NCI-H128 (cell line): ENCODE measurements around the gene GRIK4.

Experiments used
- DNase-seq: peaks from one replicate; lab custom pipeline; 2025; ENCODE audit not compliant: unreplicated experiment; lab: John Stamatoyannopoulos, UW

The GRIK4 gene

GRCh38 chr11:120794748-120795147 is 283.2 kb downstream of the GRIK4 start:
- no peak for DNase-seq

- DNase-seq: no peak
These were observed 283.6 kb downstream of the GRIK4 start for GRCh38 chr11:120795185-120795584.

DNA sequence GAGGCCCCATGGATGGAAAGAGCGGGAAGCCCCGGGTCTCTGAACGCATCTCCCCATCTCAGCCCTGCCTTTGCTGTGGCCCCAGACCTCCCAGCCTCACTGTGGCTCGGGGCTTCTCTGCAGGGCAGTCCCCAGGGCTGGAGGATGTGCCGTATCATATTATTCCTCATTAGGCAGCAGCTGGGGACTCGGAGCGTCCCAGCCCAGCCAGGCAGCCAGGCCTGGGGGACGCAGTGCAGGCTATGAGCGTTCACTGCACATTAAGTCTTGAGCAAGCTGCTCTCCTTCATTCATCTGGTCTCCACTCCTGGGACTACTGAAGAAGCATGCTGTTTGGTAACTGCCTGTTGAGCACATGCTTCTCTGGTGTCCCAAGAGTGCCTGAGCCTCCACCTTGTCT is 285.6 kb downstream of the GRIK4 start:
- no peak for DNase-seq

DNA sequence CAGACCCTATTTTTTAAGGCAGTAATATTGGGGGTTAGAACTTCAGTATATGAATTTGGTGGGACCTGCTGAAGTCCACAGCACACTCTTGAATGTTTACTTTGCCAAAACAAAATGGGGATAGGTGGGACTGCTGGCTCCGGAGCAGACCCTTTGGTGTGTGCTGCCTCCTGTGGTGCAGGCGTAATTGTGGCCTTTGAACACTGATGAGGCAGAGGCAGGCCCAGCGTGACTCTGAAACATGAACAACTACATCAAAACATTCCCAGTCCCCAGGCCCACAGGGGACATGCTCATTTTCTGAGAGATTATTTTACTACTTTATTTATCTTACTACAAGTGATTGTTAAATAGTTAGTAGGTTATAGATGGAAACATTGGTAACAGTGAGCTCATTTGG is 287.3 kb downstream of the GRIK4 start:
- no peak for DNase-seq

GRCh38 chr11:120800206-120800605 is 288.7 kb downstream of the GRIK4 start:
- no peak for DNase-seq

- peak; percentile 23 for DNase-seq
These were observed 290.5 kb downstream of the GRIK4 start for GRCh38 chr11:120801801-120802689.

GRCh38 chr11:120805960-120806555 is 294.5 kb downstream of the GRIK4 start:
- DNase-seq: no peak

GRCh38 chr11:120807414-120808150 is 296.0 kb downstream of the GRIK4 start:
- no peak for DNase-seq

GRCh38 chr11:120808616-120809050 is 297.1 kb downstream of the GRIK4 start:
- DNase-seq: no peak

GRCh38 chr11:120810251-120810650 is 298.7 kb downstream of the GRIK4 start:
- DNase-seq: no peak

GRCh38 chr11:120811199-120811598 is 299.7 kb downstream of the GRIK4 start:
- DNase-seq: no peak

DNA sequence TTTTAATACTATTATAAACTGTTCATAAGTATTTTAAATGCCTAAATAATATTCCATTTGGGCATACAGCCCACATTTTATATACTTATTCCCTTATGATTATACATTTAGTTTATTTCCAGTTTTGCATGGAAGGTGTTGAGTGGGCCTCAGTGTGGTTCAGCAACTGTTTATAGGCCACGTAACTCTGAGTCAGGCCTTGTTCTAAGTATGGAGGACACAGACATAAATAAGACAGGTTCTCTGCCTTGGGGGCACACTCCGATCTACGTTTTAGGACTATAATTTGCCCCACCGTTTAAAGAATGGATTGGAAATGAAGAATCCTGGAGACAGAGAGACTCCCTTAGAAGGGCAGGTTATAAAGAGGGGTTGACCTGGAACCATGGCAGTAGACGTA is 300.2 kb downstream of the GRIK4 start:
- no peak for DNase-seq

DNA sequence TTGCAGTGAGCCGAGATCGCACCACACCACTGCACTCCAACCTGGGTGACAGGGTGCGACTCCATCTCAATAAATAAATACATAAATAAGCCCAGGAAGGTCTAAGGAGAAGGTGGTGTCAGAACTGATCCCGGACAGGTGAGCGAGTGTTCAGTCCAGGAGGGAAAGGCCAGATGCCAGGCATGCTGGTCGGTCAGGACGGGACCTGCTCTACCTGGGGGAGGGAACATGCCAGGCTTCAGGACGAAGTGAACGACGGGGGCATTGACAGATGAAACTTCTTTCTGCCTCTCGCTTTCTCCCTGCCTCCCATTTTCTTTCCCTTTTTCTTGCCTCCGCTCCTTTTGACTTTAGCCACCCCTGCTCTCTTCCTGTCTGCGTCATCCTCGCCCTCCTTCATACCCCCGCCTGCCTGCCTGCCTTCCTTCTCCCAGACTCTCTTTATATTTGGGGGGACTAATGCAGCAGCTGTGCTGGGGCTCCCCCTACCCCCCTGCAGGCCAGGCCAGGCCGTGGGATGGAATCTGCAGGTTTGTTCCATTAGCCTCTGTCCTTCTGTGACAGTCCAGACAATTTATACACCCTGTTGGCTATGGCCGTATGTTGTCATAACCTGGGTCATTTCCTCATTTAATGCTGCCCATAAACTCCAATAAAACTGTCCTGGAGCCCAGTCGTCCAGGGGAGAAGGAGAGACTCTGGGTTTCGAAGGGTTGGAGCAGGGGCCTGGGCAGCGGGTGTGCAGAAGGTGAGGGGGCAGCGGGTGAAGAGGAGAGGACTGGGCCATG is 303.2 kb downstream of the GRIK4 start:
- DNase-seq: no peak

DNA sequence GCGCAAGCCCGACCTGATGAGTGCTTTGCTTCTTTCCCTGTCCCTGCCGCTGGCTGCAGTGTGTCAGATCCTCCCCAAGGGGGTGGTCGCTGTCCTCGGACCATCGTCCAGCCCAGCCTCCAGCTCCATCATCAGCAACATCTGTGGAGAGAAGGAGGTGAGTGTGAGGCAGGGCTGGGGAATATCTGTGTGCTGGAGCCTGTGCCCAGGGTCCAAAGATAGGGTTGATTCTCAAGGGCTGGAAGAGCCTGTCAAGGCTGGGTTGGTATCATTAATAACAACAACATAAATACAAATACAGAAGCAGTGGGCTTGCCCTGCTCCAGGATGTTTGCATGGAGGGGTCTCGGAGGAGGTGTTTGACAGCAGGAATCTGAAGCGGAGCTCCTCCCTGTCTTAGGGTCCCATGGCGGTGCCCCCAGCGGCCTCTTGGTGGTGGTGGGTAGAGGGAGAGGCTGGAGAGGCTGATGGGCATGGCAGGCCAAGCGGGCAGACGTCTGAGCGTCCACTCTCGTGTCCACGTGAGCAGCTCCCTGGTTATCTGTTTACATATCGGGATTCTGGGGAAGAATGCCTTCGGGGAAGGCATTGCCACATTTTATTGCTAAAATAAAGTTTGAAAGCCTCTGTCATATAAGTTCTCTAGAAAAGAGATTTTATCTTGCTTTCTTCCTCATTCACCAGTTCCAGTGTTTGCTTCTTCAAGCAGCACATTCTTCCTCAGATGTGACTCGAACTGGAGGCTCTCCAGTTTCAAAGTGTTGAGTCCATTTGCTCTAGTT is 304.0 kb downstream of the GRIK4 start:
- no peak for DNase-seq

GRCh38 chr11:120816176-120816575 is 304.6 kb downstream of the GRIK4 start:
- DNase-seq: no peak

GRCh38 chr11:120816711-120817110 is 305.2 kb downstream of the GRIK4 start:
- DNase-seq: no peak

- DNase-seq: no peak
These were observed 305.6 kb downstream of the GRIK4 start for GRCh38 chr11:120817158-120817557.

DNA sequence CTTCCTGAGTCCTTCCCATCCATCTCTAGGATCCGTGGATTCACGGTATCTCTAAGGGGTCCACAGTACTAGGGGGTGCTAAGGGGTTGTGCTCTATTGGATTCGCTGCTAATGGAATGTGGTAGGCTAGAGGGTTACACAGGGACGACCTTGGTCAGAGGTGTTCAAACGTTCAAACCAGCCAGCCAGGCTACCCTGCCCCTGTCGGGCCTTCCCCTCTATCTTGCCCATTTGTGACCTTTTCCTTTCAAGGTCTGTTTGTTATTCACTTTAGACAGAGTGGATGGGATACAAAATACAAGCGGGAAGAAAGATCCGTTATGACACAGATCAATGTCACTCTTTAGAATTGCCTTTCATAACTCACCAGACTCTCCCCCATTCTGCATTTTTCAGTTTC is 306.5 kb downstream of the GRIK4 start:
- no peak for DNase-seq

DNA sequence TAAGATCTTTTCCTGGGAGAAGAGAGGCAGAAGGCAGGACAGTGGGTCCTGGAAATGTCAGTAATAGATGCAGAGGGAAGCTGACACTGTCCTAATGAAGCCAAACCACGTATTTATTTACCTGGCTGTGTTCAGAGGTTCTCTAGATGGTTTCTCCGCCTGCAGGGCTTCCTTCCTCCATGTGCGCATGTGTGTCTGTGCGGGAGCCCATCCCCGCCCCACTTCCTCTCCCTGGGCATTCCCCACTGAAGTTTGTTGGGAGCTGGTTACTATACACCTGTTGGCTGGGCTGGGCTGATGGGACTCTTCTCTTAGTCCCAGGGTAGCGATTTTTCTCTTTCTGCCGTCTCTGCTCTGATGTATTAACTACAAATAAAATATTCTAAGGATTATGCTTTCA is 307.5 kb downstream of the GRIK4 start:
- DNase-seq: no peak
